Measurements from ENCODE around the gene ATRIP. TPM values are rescaled to one million over a fixed set of nuclear protein-coding genes. Genes with fewer than 3 reads are reported as not detected.
A peak's percentile ranks its signal among the peaks of the same experiment; 100 is the strongest.

ATRIP gene
- polyA plus RNA-seq, 3 donors from 2014 or later = 6.4 to 12.6 (median 6.6) TPM

GRCh38 chr3:48505146-48505545, 58.6 kb downstream of the ATRIP start:
- H3K36me3 Mint-ChIP-seq = peaks cover 0 to 2% (median 0%) of the 10 kb centered on the region in 3 donors
- H3K9me3 Mint-ChIP-seq = no peaks in the 10 kb centered on the region
- DNase-seq = no peak
- H3K4me3 Mint-ChIP-seq = peak overlapping the region; percentile 75 to 84 (median 80)
- H3K4me1 Mint-ChIP-seq = peaks cover 39 to 42% of the 10 kb centered on the region in 2 donors
- H3K27ac Mint-ChIP-seq = peak overlapping the region in 5 of 6 donors; percentile 34 to 86 (median 51)
- peaks cover 0 to 4% (median 3%) of the 10 kb centered on the region in 3 donors for H3K27me3 Mint-ChIP-seq (ENCODE audit: low read depth in 3 of 3)

- peaks cover 0 to 3% (median 2%) of the 10 kb centered on the region in 3 donors for H3K27me3 Mint-ChIP-seq (ENCODE audit: low read depth in 3 of 3)
- no peaks in the 10 kb centered on the region for H3K9me3 Mint-ChIP-seq
- H3K4me1 Mint-ChIP-seq = peaks cover 38 to 40% of the 10 kb centered on the region in 2 donors
- peak overlapping the region in 3 of 5 donors; percentile 13 to 42 (median 17) for H3K4me3 Mint-ChIP-seq
- no peaks in the 10 kb centered on the region for H3K36me3 Mint-ChIP-seq
- peak overlapping the region in 2 of 6 donors; percentile 20 to 23 for H3K27ac Mint-ChIP-seq
- DNase-seq = no peak
Measured at GRCh38 chr3:48505968-48506504, 59.5 kb downstream of the ATRIP start.

GRCh38 chr3:48507256-48508061, 60.9 kb downstream of the ATRIP start:
- peak; percentile 63 to 75 (median 68) for DNase-seq
- peak overlapping the region in 2 of 5 donors; percentile 9 to 19 for H3K4me3 Mint-ChIP-seq
- H3K4me1 Mint-ChIP-seq = peaks cover 28 to 29% of the 10 kb centered on the region in 2 donors
- no peaks in the 10 kb centered on the region for H3K36me3 Mint-ChIP-seq
- peak overlapping the region in 5 of 6 donors; percentile 28 to 70 (median 48) for H3K27ac Mint-ChIP-seq
- H3K27me3 Mint-ChIP-seq (ENCODE audit: low read depth in 3 of 3) = peaks cover 0 to 3% (median 2%) of the 10 kb centered on the region in 3 donors
- H3K9me3 Mint-ChIP-seq = no peaks in the 10 kb centered on the region

GRCh38 chr3:48511551-48511950, 65.0 kb downstream of the ATRIP start:
- peaks cover 0 to 2% (median 0%) of the 10 kb centered on the region in 3 donors for H3K27me3 Mint-ChIP-seq (ENCODE audit: low read depth in 3 of 3)
- no peak overlapping the region for H3K4me3 Mint-ChIP-seq
- no peaks in the 10 kb centered on the region for H3K36me3 Mint-ChIP-seq
- DNase-seq = no peak
- H3K27ac Mint-ChIP-seq = no peak overlapping the region
- no peaks in the 10 kb centered on the region for H3K9me3 Mint-ChIP-seq
- H3K4me1 Mint-ChIP-seq = peaks cover 10 to 13% of the 10 kb centered on the region in 2 donors

GRCh38 chr3:48514431-48515227, 68.1 kb downstream of the ATRIP start:
- no peaks in the 10 kb centered on the region for H3K9me3 Mint-ChIP-seq
- no peaks in the 10 kb centered on the region for H3K36me3 Mint-ChIP-seq
- H3K27ac Mint-ChIP-seq = no peak overlapping the region
- H3K27me3 Mint-ChIP-seq (ENCODE audit: low read depth in 3 of 3) = peaks cover 0 to 1% (median 0%) of the 10 kb centered on the region in 3 donors
- peak overlapping the region in 1 of 5 donors; percentile 59 for H3K4me3 Mint-ChIP-seq
- DNase-seq = no peak
- H3K4me1 Mint-ChIP-seq = peaks cover 19 to 21% of the 10 kb centered on the region in 2 donors

Other genes with a start within 250 kb of the ATRIP start
- not detected for gene CAMP, start 223.2 kb upstream of the ATRIP start, polyA plus RNA-seq
- 1 to 10 TPM; 3.1 to 4.8 (median 4.6) TPM for gene ZNF589, start 205.6 kb upstream of the ATRIP start, polyA plus RNA-seq
- gene NME6, start 145.4 kb upstream of the ATRIP start, polyA plus RNA-seq = 10 to 100 TPM; 41.9 to 75.1 (median 64.0) TPM
- not detected for gene SPINK8, start 113.1 kb upstream of the ATRIP start, polyA plus RNA-seq
- not detected for gene FBXW12, start 74.5 kb upstream of the ATRIP start, polyA plus RNA-seq
- under 1 TPM in 2 of 3 donors, not detected in 1; 0.11 to 0.19 TPM for gene PLXNB1, start 16.7 kb upstream of the ATRIP start, polyA plus RNA-seq
- gene CCDC51, start 6.6 kb upstream of the ATRIP start, polyA plus RNA-seq = 10 to 100 TPM; 10.2 to 16.3 (median 10.6) TPM
- gene TMA7, start 6.5 kb upstream of the ATRIP start, polyA plus RNA-seq = 1,000 to 10,000 TPM in 1 of 3 donors, 100 to 1,000 TPM in 2; 593 to 1,259 (median 677) TPM
- 100 to 1,000 TPM; 351 to 618 (median 505) TPM for gene SHISA5, start 57.4 kb downstream of the ATRIP start, polyA plus RNA-seq
- under 1 TPM in 2 of 3 donors, not detected in 1; 0.17 to 0.78 TPM for gene PFKFB4, start 110.1 kb downstream of the ATRIP start, polyA plus RNA-seq
- not detected for gene UCN2, start 117.0 kb downstream of the ATRIP start, polyA plus RNA-seq
- not detected for gene COL7A1, start 148.6 kb downstream of the ATRIP start, polyA plus RNA-seq
- gene UQCRC1, start 162.9 kb downstream of the ATRIP start, polyA plus RNA-seq = 100 to 1,000 TPM; 189 to 544 (median 231) TPM
- not detected for gene TMEM89, start 175.0 kb downstream of the ATRIP start, polyA plus RNA-seq
- gene SLC26A6, start 188.7 kb downstream of the ATRIP start, polyA plus RNA-seq = 1 to 10 TPM; 2.2 to 7.8 (median 5.1) TPM
- gene CELSR3, start 216.1 kb downstream of the ATRIP start, polyA plus RNA-seq = under 1 TPM in 2 of 3 donors, not detected in 1; 0.46 to 0.48 TPM
- gene NCKIPSD, start 239.2 kb downstream of the ATRIP start, polyA plus RNA-seq = 1 to 10 TPM; 4.8 to 8.7 (median 5.6) TPM